ENCODE data around the gene XRCC3. TPM values are rescaled to one million over a fixed set of nuclear protein-coding genes. Genes with fewer than 3 reads are reported as not detected.
A peak's percentile ranks its signal among the peaks of the same experiment; 100 is the strongest.

The XRCC3 gene
- total RNA-seq, 3 donors from 2014 or later = 5.9 to 10.2 (median 5.9) TPM

DNA sequence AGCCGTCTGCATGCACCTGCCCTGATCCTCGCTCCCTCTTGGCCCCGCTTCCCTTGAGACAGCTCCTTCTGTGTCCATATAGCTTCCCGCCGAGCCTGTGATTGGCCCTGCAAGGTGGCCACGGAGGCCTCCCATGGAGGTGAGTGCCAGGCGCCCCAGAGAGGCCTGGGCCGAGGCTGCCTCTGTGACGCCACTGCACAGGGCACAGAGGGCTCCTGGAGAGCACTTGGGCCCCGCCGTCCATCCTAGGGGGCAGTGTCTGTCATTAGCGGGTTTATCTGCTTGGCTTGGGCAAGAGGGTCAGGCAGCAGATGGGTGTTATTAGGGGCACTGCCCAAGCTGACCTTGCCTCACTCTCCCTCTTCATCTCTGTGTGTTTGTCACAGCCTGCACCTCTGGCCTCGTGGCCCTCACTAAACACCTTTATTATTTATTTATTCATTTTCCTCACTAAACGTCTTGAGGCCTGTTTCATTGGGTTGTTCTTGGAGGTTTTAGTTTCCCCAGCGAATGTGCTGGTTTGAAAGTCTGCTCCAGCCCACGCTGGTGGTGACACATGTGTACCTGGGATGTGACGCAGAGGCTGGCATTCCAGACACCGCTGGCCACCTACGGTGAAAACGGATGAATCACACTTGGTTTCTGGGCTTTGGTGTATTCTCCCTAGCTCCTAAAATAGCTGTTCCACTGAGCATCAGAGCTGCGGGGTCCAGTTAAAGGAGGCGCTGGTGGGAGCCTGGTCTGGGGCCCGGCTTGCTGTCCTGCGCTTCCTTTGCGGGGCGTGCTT is 6.3 kb upstream of the XRCC3 start:
- TF ChIP-seq, protein P1, sequence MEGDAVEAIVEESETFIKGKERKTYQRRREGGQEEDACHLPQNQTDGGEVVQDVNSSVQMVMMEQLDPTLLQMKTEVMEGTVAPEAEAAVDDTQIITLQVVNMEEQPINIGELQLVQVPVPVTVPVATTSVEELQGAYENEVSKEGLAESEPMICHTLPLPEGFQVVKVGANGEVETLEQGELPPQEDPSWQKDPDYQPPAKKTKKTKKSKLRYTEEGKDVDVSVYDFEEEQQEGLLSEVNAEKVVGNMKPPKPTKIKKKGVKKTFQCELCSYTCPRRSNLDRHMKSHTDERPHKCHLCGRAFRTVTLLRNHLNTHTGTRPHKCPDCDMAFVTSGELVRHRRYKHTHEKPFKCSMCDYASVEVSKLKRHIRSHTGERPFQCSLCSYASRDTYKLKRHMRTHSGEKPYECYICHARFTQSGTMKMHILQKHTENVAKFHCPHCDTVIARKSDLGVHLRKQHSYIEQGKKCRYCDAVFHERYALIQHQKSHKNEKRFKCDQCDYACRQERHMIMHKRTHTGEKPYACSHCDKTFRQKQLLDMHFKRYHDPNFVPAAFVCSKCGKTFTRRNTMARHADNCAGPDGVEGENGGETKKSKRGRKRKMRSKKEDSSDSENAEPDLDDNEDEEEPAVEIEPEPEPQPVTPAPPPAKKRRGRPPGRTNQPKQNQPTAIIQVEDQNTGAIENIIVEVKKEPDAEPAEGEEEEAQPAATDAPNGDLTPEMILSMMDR (IDR thresholded peaks at IDR 0.05) = no peak
- no peak for TF ChIP-seq POLR2A (IDR thresholded peaks at IDR 0.05)
- TF ChIP-seq POLR2AphosphoS5 (IDR thresholded peaks at IDR 0.05) = no peak
- no peaks in the 10 kb centered on the region for H3K27me3 ChIP-seq
- no peak overlapping the region for H3K4me3 ChIP-seq
- intact Hi-C loops (cut with DNase I; ENCODE audit: low total_unique reads) = no loop called here
- no peaks in the 10 kb centered on the region for H3K9me3 ChIP-seq
- peak in 1 of 2 donors; percentile 80 for DNase-seq (ENCODE audit: low spot score in 2 of 2)
- H3K27ac ChIP-seq = peak overlapping the region in 1 of 2 donors; percentile 33
- H3K4me1 ChIP-seq = peaks cover 4 to 14% of the 10 kb centered on the region in 2 donors
- H3K36me3 ChIP-seq = no peaks in the 10 kb centered on the region

DNA sequence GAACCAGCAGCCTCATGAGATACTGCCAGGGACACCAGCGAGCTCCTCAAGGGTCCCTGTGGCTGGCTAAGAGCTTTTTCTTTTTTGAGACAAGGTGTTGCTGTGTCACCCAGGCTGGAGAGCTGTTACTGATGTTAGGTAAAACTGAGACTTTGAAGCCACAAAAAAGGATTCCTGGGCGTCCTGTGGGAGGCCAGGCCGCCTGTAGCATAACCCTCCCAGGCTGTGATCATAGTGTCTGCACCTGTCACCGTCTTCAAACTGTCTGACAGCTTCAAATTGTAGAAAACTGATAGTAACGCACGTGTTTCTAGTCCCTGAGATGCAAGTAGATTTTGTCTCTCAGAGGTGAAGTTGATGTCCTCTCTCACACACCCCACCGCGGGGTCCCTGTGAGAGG is 4.5 kb upstream of the XRCC3 start:
- no peaks in the 10 kb centered on the region for H3K27me3 ChIP-seq
- TF ChIP-seq POLR2A (IDR thresholded peaks at IDR 0.05) (no peak), POLR2AphosphoS5 (IDR thresholded peaks at IDR 0.05) (no peak)
- TF ChIP-seq, protein P1 (IDR thresholded peaks at IDR 0.05) = no peak
- no peaks in the 10 kb centered on the region for H3K36me3 ChIP-seq
- intact Hi-C loops (cut with DNase I; ENCODE audit: low total_unique reads) = no loop called here
- no peak for DNase-seq (ENCODE audit: low spot score in 2 of 2)
- no peak overlapping the region for H3K4me3 ChIP-seq
- peaks cover 4 to 14% of the 10 kb centered on the region in 2 donors for H3K4me1 ChIP-seq
- no peaks in the 10 kb centered on the region for H3K9me3 ChIP-seq
- no peak overlapping the region for H3K27ac ChIP-seq

DNA sequence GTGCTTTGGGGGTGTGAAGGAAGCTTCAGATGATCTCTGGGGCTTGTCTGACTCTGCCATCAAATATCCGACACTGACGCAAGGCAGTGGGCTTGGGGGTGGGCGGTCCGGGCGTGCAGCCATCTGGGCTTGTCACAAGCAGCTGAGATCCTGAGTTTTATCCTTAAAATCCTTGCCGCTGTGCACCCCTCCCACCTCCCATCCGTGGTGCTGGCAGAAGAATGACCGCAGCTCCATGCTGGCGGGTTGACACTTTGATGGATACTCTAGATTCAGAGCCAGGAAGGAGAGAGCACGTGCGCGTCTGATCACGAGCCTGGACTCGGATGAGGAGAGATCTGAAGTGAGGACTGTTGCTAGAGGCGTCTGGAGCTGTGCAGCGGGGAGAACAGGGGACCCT is 3.3 kb upstream of the XRCC3 start:
- intact Hi-C loops (cut with DNase I; ENCODE audit: low total_unique reads) = no loop called here
- H3K27me3 ChIP-seq = no peaks in the 10 kb centered on the region
- no peaks in the 10 kb centered on the region for H3K9me3 ChIP-seq
- DNase-seq (ENCODE audit: low spot score in 2 of 2) = no peak
- peaks cover 4 to 7% of the 10 kb centered on the region in 2 donors for H3K4me1 ChIP-seq
- no peak for TF ChIP-seq POLR2A (IDR thresholded peaks at IDR 0.05)
- TF ChIP-seq POLR2AphosphoS5 (IDR thresholded peaks at IDR 0.05) = no peak
- TF ChIP-seq, protein P1 (IDR thresholded peaks at IDR 0.05) = no peak
- peak overlapping the region in 1 of 3 donors; percentile 19 for H3K4me3 ChIP-seq
- no peaks in the 10 kb centered on the region for H3K36me3 ChIP-seq
- no peak overlapping the region for H3K27ac ChIP-seq

DNA sequence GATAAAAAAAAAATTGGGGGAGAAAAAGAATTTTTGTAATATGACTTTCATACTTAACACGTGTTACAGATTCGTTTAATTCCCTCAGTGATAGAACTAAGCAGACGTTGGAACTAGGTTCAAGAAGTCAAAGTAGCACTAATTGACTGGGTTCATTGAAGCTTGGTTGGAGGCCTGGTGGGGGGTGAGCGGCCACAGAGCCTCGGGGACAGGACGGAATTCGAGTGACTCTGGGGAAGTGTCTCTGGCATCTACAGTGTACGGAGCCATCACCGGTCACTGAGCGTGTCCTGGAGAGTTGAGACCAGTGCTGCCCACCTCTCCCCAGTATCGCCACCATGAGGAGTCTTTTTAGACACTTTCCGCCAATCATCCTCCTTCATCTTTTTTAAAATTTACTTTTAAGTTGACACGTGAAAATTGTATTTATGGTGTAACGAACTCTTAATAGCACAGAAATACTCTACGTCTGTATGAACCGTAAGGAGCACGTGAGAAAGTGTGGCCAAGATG is 1.7 kb upstream of the XRCC3 start:
- no peak for DNase-seq (ENCODE audit: low spot score in 2 of 2)
- no peaks in the 10 kb centered on the region for H3K9me3 ChIP-seq
- intact Hi-C loops (cut with DNase I; ENCODE audit: low total_unique reads) = no loop called here
- no peaks in the 10 kb centered on the region for H3K36me3 ChIP-seq
- H3K4me3 ChIP-seq = peak overlapping the region; percentile 65 to 100 (median 70)
- H3K27me3 ChIP-seq = no peaks in the 10 kb centered on the region
- peaks cover 12 to 13% of the 10 kb centered on the region in 2 donors for H3K4me1 ChIP-seq
- H3K27ac ChIP-seq = no peak overlapping the region
- TF ChIP-seq, protein P1 (IDR thresholded peaks at IDR 0.05) = no peak
- TF ChIP-seq POLR2A (IDR thresholded peaks at IDR 0.05) (no peak), POLR2AphosphoS5 (IDR thresholded peaks at IDR 0.05) (no peak)

DNA sequence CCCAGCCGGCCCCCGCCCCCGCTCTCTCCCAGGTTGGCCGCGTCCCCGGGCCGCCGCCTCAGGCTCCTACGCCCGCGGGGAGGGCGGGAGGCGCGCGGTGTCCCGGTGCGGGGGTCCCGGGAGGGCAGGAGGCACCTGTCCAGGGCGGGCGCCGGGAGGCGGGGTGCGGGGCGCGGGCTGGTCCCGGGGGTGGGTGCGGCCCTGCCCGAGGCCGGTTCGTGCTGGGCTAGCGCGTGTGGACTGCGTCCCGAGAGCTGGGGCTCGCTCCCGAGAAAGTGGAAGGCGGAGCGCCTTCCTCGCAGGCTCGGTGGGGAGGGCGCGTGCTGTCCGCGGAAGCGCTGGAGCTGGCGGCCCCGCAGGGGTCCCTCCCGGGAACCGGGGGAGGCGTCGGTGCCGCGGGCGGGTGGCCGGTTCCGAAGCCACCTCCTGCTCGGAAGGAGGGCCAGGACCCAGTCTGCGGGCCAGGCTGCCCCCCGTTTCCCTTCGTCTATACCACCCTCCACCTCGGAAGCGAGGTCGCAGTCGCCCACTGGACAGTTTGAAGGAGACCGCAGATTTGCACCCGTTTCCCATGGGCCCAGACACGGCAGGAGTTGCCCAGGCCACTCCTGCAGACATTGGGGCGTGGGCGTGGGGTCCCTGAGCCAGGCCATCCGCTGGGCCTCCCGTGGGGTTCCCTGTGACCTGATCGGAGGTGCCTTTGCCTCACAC is 995 bp upstream of the XRCC3 start:
- Histone ChIP-seq H3K4me1 (peaks cover 12 to 13% of the 10 kb centered on the region in 2 donors), H3K36me3 (no peaks in the 10 kb centered on the region), H3K27ac (peak overlapping the region; percentile 73 to 95), H3K27me3 (no peaks in the 10 kb centered on the region), H3K9me3 (no peaks in the 10 kb centered on the region), H3K4me3 (peak overlapping the region; percentile 65 to 100 (median 70))
- intact Hi-C loops (cut with DNase I; ENCODE audit: low total_unique reads) = no loop called here
- TF ChIP-seq, protein P1 (IDR thresholded peaks at IDR 0.05) = no peak
- no peak for DNase-seq (ENCODE audit: low spot score in 2 of 2)
